Glomerular visceral epithelial cell (primary cell): Measurements from ENCODE around the gene CUX1.

Experiments
- DNase-seq: peaks from one replicate; pipeline ENCODE4 v3.0.0-alpha.2; 2016; ENCODE audit errors: extremely low spot score

CUX1 gene

DNA sequence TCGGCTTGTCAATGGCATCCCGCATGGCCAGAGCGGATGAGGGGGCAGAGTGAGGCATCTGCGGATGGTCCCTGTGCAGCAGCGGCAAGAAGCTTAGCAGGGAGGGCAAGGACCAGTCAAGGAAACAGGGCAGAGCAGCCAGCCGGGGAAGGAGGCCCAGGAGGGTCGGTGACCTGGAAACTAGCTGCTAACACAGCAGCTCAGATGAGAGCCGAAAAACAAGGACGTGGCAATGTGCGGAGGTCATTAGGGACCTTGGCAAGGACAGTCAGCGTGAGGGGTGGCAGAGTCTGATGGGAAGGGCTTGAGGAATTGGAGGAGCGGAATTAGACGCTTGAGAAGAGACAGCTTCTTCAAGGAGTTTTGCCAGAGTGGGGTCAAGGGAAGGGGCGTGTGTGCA lies 449.1 kb downstream of the CUX1 start:
- no peak for DNase-seq

- no peak for DNase-seq
Observed at GRCh38 chr7:102268635-102269034, 451.2 kb downstream of the CUX1 start.

DNA sequence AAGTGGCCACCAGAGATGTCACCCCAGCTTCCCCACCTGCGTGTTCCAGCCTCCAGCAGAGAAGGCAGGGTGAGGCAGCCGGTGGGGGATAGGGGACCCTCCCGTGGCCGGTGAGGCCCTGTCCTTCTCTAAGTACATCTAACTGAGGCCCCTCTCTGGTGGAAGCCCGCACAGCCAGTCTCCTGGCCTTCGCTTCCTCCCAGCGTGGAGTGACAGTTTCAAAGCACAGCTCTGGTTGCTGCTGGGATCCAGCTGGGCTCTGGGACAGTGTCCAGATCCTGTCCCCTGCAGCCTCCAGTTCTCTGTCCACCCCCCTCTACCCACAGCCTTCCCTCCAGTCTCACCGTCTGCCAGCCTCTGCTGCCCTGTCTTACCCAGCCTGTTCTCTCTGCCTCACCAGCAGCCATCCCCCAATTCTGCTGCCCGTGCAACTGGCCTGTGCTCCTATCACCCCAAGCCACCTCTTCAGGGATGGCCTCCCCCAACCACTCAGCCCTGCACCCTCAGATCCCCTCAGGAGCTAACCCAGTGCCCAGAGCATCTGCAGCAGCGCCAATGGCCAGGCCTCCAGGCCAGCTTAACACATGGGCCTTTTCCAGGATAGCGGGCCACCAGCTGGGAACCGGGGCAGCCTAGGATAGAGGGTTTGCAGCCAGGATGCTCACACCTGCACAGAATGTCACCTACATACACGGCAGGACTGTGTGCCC lies 452.9 kb downstream of the CUX1 start:
- no peak for DNase-seq

DNA sequence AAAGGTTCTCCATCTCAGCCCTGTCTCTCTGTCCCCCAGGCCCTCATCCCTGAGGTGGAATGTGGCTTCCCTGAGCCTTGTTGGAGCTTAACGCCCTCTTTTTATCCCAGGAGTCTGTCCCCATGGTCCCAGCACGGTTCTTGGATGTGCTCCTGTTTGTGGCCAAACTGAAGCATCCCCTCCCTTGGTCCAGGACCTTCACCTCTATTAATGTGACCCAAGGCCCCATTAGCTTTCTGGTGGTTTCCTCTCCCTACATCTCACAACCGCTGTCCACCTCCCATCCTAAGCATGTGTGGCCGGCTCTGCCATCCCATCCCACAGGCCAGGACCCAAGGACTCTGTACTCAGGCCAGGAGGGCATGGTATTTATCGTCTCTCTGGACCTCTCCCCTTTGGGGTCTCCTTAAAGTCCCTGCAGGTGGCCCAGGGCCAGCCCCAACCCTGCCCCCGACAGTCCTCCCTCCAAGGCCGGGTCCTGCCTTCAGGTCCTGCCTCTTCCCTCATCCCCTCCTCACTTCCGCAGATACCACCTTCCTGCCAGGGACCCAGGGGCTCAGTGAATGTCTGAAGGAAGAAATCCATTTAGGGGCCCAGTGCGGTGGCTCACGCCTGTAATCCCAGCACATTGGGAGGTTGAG lies 453.9 kb downstream of the CUX1 start:
- no peak for DNase-seq

DNA sequence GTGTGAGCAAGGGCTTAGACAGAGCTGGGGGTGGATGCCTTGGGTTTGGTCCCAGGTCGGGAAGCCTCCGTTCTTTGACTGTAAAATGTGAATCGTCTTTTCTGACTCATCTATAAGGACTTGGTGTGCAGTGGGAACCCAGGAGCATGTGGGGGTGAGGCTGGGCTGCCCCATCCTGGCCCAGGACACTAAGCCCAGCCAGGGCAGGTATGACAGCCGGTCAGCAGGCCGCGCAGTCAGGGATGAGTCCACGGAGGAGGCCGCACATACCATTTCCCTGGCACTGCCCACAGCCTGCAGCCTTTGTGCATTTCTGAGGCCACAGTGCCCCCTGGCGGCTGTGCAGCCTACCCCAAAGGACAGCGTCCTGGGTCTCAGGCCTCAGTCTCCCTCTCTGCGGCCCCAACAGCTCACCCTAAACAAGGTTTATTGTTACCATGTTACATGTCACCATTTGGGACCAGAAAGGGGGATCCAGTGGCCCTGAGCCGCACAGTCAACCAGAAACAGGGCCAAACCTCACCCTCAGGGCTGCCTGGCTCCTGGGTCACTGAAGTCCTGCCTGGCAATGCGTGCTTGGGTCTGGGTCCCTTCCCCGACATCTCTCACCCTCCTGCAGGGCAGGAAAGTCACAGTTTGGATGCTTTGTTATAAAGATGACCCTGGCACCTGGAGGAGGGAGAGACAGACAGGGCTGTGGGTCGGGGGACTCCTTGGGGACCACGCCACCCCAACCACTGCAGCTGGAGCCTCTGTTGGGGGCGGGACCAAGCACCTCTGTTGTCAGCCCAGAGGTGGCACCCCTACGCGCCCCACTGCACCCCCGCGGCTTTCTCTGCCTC lies 454.9 kb downstream of the CUX1 start:
- peak; percentile 80 for DNase-seq

DNA sequence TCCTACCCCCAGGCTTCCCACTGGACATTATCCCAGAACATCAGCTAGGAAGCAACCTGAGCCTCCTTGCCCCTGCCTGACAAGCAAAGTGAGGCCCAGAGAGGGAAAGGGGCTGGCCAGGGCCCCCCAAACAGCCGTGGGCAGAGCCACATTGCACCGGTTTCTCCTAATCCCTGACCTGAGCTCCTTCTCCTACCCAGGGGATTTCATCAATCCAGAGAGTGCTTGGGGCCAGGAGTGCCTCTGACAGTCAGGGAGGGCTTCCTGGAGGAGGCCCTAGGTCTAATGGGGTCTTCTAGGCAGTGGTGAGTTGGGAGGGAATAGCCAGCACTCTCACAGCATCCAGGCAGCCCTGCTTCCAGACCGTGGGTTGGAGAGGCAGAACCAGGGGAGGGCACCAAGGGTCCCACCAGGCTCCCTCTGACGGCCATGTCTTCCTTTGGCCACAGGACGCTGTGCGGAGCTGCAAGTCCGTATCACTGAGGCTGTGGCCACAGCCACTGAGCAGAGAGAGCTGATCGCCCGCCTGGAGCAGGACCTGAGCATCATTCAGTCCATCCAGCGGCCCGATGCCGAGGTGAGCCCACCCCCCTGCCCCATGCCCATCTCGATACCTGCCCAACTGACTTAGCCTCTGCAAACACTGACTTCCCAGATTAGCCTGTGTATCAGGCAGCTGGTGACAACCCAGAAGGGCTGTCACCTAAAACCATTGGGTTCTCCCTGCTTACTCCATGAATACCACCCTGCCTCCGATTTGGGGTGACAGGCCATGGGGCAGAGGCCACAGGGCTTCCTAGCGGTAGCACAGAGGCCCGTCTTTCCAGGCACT lies 455.7 kb downstream of the CUX1 start:
- DNase-seq = no peak

DNA sequence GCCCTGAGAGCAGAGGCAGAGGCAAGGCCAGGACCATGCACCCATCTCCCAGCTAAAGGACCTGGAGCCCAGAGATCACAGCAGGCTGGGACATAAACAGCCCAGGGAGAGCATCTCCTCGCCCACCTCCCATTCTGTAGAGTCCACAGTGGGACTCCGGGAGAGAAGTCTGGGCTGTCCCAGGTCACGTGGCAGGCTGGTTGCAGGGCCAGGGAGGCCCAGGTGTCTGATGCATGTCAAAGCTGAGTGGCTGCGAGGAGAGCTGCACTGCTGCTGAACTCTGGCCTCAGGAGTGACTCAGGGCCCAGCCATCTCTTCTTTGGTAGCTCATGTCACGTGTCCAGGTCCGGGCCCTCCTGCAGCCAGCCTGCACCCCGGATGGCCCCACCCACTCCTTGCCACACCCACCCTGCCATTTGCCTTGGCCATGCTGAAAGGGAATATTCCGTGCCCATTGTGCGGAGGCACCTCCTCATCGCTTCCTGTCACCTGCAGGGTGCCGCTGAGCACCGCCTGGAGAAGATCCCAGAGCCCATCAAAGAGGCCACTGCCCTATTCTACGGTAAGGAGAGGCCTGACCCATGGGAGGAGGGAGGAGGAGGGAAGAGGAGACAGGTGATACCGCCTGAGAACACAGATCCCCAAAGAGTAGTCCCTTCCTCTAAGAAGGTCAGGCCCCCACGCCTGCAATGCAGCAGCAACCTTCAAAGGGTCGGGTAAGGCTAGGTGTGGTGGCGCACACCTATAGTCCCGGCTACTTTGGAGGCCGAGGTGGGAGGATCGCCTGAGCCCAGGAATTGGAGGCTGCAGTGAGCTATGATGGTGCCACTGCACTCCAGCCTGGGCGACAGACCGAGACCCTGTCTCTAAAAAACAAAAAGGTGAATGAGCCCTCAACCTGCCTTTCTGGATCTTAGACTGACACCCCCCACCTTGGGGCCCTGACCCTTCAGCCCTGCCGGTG lies 456.6 kb downstream of the CUX1 start:
- peak; percentile 93 for DNase-seq

DNA sequence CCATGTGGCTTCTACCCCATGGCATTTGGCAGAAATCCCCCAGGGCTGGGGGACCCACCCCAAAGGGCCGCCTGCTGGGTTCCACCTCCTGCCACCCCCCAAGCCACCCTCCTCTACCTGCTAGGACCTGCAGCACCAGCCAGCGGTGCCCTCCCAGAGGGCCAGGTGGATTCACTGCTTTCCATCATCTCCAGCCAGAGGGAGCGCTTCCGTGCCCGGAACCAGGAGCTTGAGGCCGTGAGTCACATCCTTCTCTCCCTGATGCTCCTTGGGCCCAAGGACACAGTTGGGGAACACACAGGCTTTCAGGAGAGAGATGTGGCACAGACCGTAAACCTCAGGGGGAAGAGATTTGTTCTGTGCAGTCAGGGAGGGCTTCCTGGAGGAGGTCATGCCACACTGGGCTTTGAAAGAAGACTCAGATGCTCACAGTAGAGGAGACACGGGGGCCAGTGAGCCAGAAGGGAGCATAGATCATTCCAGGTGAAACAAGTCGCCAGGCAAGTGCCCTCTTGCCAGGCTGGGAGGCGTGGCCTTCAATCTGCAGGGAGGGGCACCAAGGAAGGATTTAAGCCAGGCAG lies 457.8 kb downstream of the CUX1 start:
- DNase-seq = no peak

- no peak for DNase-seq
Observed at GRCh38 chr7:102277901-102278300, 460.5 kb downstream of the CUX1 start.

DNA sequence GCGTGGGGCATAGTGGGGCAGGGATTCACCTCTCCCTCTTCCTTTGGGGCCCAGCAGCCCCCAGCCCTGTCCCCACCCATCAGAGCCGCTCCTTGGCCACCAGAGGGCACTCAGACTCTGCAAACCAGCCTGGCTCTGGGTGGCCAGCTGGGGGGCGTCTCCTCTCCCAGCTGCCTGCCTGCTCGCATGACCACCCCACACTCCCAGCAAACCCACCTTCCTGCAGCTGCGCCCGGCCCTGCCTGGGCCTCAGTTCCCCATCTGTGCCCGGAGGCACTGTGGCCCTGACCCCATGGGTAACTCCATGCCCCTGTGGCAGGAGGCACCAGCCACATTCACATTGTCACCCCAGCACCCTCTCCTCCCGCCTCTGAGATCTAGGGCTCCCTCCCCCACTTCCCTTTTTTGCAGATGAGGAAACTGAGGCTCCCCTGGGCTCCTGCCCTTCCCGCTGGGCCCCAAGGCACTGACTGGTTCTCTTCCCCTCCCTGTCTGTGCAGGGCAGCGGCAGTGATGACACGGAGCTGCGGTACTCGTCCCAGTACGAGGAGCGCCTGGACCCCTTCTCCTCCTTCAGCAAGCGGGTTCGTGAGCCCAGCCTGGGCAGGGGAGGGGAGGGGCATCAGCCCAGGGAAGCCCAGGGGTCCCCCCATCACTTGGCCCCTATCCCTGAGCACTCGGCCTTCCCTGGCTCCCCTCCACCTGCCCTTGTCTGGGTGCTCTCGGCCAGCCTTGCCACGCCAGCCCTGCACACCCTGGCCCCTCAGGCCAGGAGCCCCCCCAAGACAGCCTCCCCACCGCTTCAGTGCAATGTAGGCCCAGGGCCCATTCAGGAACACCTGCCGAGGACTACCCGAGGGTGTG lies 462.3 kb downstream of the CUX1 start:
- peak; percentile 60 for DNase-seq

- no peak for DNase-seq
Observed at GRCh38 chr7:102280521-102280920, 463.1 kb downstream of the CUX1 start.

- no peak for DNase-seq
Observed at GRCh38 chr7:102281785-102282184, 464.4 kb downstream of the CUX1 start.

DNA sequence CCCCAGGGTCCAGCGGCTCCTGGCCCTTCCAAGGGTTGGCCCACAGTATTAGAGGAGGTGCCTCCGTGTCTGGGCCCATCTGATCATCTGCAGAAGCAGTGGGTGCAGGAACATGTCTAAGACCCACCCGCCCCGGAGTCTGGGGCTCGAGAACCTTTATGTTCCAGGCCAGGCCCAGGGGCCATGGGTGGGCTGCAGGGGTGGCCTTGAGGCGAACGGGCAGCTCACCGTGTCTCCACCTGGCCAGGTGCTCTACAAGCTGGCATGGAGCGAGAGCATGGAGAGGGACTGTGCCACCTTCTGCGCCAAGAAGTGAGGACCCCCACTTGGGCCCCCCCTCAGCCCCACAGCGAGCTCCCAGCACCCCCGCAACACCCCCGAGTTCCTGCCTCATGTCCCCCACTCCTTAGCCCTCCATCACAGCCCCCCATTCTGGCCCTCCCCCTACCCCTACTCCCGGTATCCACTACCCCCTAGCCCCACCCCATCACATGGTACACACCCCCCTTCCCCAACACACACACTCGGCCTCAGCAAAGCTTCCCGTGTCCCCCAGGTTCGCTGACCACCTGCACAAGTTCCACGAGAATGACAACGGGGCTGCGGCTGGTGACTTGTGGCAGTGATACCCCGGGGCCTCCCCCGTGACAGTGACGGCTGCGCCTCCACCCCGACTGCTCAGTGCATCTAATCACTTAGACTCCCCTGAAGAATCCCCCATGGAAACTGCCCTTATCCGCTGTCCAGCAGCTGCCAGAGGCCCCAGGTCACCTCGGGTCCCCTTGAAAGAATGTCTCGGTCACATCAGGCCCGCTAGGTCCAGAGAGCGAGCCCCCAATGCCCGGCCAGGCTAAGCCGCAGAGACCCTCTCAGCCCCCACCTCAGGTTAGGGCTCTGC lies 465.3 kb downstream of the CUX1 start:
- DNase-seq = no peak

- no peak for DNase-seq
Observed at GRCh38 chr7:102283477-102284189, 466.2 kb downstream of the CUX1 start.

- DNase-seq = no peak
Observed at GRCh38 chr7:102284399-102284798, 467.0 kb downstream of the CUX1 start.

- no peak for DNase-seq
Observed at GRCh38 chr7:102284891-102285539, 467.6 kb downstream of the CUX1 start.
